ENCODE measurements around the gene KRT40.

DNA sequence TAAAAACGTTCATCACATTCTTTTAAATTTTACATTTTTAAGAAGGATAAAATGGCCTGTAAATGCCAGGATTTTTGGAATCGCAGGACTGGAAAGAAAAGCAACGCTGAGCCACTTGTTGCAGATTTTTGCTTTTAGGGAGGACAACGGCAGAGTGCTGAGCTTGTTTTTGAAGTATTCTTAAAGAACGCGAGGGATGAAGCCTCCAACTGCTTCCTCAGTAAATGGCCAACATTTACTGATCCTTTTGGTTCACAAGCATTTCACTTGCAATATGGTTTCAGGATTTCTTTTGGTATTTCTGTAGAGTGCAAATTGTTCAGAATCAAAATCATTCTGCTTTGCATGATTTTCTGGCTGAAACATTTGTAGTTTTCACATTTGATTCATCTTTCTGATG is 43.9 kb downstream of the KRT40 start:
- TF ChIP-seq, protein P1, sequence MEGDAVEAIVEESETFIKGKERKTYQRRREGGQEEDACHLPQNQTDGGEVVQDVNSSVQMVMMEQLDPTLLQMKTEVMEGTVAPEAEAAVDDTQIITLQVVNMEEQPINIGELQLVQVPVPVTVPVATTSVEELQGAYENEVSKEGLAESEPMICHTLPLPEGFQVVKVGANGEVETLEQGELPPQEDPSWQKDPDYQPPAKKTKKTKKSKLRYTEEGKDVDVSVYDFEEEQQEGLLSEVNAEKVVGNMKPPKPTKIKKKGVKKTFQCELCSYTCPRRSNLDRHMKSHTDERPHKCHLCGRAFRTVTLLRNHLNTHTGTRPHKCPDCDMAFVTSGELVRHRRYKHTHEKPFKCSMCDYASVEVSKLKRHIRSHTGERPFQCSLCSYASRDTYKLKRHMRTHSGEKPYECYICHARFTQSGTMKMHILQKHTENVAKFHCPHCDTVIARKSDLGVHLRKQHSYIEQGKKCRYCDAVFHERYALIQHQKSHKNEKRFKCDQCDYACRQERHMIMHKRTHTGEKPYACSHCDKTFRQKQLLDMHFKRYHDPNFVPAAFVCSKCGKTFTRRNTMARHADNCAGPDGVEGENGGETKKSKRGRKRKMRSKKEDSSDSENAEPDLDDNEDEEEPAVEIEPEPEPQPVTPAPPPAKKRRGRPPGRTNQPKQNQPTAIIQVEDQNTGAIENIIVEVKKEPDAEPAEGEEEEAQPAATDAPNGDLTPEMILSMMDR (IDR thresholded peaks at IDR 0.05): no peak
- TF ChIP-seq POLR2A (IDR thresholded peaks at IDR 0.05): no peak
